ENCODE results near the gene IL1RAPL2.
"Not testable (repeated sequence)": the region's sequence is repeated elsewhere in the genome, so short reads cannot be mapped to it uniquely, and the experiment has no call there.

Gene IL1RAPL2

GRCh38 chrX:104677517-104677916 lies 111.5 kb downstream of the IL1RAPL2 start:
- not testable (repeated sequence) for DNase-seq

- DNase-seq: no peak
Observed at GRCh38 chrX:104679175-104679574, 113.2 kb downstream of the IL1RAPL2 start.

- no peak for DNase-seq
Observed at GRCh38 chrX:104681214-104681613, 115.2 kb downstream of the IL1RAPL2 start.

GRCh38 chrX:104684077-104684476 lies 118.1 kb downstream of the IL1RAPL2 start:
- DNase-seq: no peak

- no peak for DNase-seq
Observed at GRCh38 chrX:104695593-104695992, 129.6 kb downstream of the IL1RAPL2 start.

GRCh38 chrX:104696667-104697066 lies 130.7 kb downstream of the IL1RAPL2 start:
- no peak for DNase-seq

GRCh38 chrX:104697294-104697693 lies 131.3 kb downstream of the IL1RAPL2 start:
- no peak for DNase-seq

GRCh38 chrX:104707042-104707441 lies 141.0 kb downstream of the IL1RAPL2 start:
- DNase-seq: no peak

- no peak for DNase-seq
Observed at GRCh38 chrX:104707572-104707971, 141.6 kb downstream of the IL1RAPL2 start.

GRCh38 chrX:104712515-104712914 lies 146.5 kb downstream of the IL1RAPL2 start:
- DNase-seq: no peak

GRCh38 chrX:104721854-104722253 lies 155.9 kb downstream of the IL1RAPL2 start:
- no peak for DNase-seq

GRCh38 chrX:104728456-104728855 lies 162.5 kb downstream of the IL1RAPL2 start:
- DNase-seq: no peak

- DNase-seq: no peak
Observed at GRCh38 chrX:104742355-104742754, 176.4 kb downstream of the IL1RAPL2 start.

GRCh38 chrX:104745152-104745551 lies 179.2 kb downstream of the IL1RAPL2 start:
- no peak for DNase-seq

GRCh38 chrX:104749951-104750610 lies 184.1 kb downstream of the IL1RAPL2 start:
- DNase-seq: no peak

- DNase-seq: no peak
Observed at GRCh38 chrX:104762641-104763040, 196.6 kb downstream of the IL1RAPL2 start.

GRCh38 chrX:104789784-104790183 lies 223.8 kb downstream of the IL1RAPL2 start:
- no peak for DNase-seq

GRCh38 chrX:104795804-104796203 lies 229.8 kb downstream of the IL1RAPL2 start:
- DNase-seq: no peak

GRCh38 chrX:104803219-104803618 lies 237.2 kb downstream of the IL1RAPL2 start:
- no peak for DNase-seq

- DNase-seq: no peak
Observed at GRCh38 chrX:104806346-104806745, 240.3 kb downstream of the IL1RAPL2 start.

GRCh38 chrX:104833401-104833800 lies 267.4 kb downstream of the IL1RAPL2 start:
- no peak for DNase-seq

GRCh38 chrX:104842646-104843045 lies 276.6 kb downstream of the IL1RAPL2 start:
- DNase-seq: no peak

- no peak for DNase-seq
Observed at GRCh38 chrX:104852241-104852640, 286.2 kb downstream of the IL1RAPL2 start.

- no peak for DNase-seq
Observed at GRCh38 chrX:104854188-104854587, 288.2 kb downstream of the IL1RAPL2 start.

GRCh38 chrX:104854790-104855340 lies 288.9 kb downstream of the IL1RAPL2 start:
- DNase-seq: no peak

Measured in NCI-H1092 (cell line).